Heart left ventricle (tissue), 16 donors: ENCODE results near the gene DNAJB6. TPM values are rescaled to one million over a fixed set of nuclear protein-coding genes. Genes with fewer than 3 reads are reported as not detected.

Experiments
- ATAC-seq, 4 donors: fragments of 200-7000 bp; cut with Tn5 transposase; one replicate each; pipeline ENCODE4 v1.9.1; 2020 to 2022; ENCODE audit warnings: moderate library complexity in 4 of 4, mild to moderate bottlenecking in 3 of 4, moderate number of reproducible peaks in 1 of 4
- DNase-seq, 5 donors: peaks; one replicate each; pipeline ENCODE4 v3.0.0-alpha.2; 2020
- H3K27ac ChIP-seq, 12 donors: fragments of 200-600 bp; sonication (generic) in 4 of 12; one replicate each; pipeline versions ENCODE4 v1.5.0 to v1.8.0; 2016 to 2022; ENCODE audit warnings: mild to moderate bottlenecking in 2 of 12
- H3K27me3 ChIP-seq, 9 donors: fragments of 200-600 bp; sonication (generic) in 2 of 9; one replicate each; pipeline versions ENCODE4 v1.5.1 to v1.8.0; 2016 to 2022; ENCODE audit warnings: mild to moderate bottlenecking in 3 of 9
- H3K36me3 ChIP-seq, 9 donors: fragments of 200-600 bp; sonication (generic) in 2 of 9; one replicate each; pipeline versions ENCODE4 v1.5.0 to v1.8.0; 2018 to 2022; ENCODE audit warnings: mild to moderate bottlenecking in 2 of 9
- H3K4me1 ChIP-seq, 12 donors: fragments of 200-600 bp; sonication (generic) in 4 of 12; one replicate each; pipeline versions ENCODE4 v1.5.0 to v1.8.0; 2016 to 2022; ENCODE audit warnings: mild to moderate bottlenecking in 3 of 12
- H3K4me3 ChIP-seq, 12 donors: fragments of 200-600 bp; sonication (generic) in 4 of 12; one replicate each; pipeline versions ENCODE4 v1.5.0 to v1.8.0; 2017 to 2022; ENCODE audit warnings: mild to moderate bottlenecking in 9 of 12, moderate library complexity in 4 of 12
- H3K9me3 ChIP-seq, 12 donors: fragments of 200-600 bp; sonication (generic) in 4 of 12; one replicate each; pipeline versions ENCODE4 v1.5.0 to v1.8.0; 2016 to 2022; ENCODE audit warnings: mild to moderate bottlenecking in 1 of 12
- CTCF ChIP-seq, 12 donors: fragments of 200-600 bp; sonication (generic) in 4 of 12; IDR thresholded peaks; one replicate each; pipeline versions ENCODE4 v1.5.0 to v1.8.0; 2018 to 2022; ENCODE audit warnings: antibody characterized with exemption in 12 of 12, mild to moderate bottlenecking in 5 of 12
- POLR2A ChIP-seq, 2 donors: fragments of 450-650 bp; IDR thresholded peaks; one replicate each; pipeline ENCODE4 v1.6.1; 2017; ENCODE audit warnings: antibody characterized with exemption in 2 of 2, mild to moderate bottlenecking in 2 of 2, moderate library complexity in 2 of 2
- WGBS, 4 donors: extraction: QIAGEN DNeasy Blood & Tissue Kit in 2 of 4; methylation state at CpG; one replicate each; pipeline versions ENCODE4 v1.1.5 to v1.1.7; 2013 to 2018; 5-methylcytosine and 5-hydroxymethylcytosine counted together
- intact Hi-C, 10 donors: fragments of 100-400 bp; cut with DNase I; formaldehyde crosslinking; loops; one replicate each; pipeline versions ENCODE4 v1.11.1 to v1.14.2; 2022
- polyA plus RNA-seq, 2 donors: library from polyadenylated mRNA; stranded (reverse); fragments of 200-250 nt; gene quantifications; one replicate each; pipeline ENCODE4 v1.2.3, GENCODE V29; 2013
- total RNA-seq, 9 donors: library from RNA; depleted of rRNA in 2 of 9; stranded (reverse); fragments of >200 nt in 2 of 9; fragmentation: NEBNext Ultra II Directional in 3 of 9; extraction: Animal tissue kit (Norgen Biotek cat#: 25700) in 3 of 9; gene quantifications; one replicate each; pipeline versions ENCODE4 v1.1.0 to v1.2.4, GENCODE V29; 2016 to 2023
- donor health status: ischemic (EF 13 %, LVEDD 7.1; RV severe dilation, severe dysfunction).
- donor health status: healthy with polysubstance abuse.
- donor health status: DM: no; HTN: yes; CAD: no.
- donor health status: DM: no; HTN: no; CAD: no.
- donor health status: ischemic (EF 25% LVEDD 6.9; RV normal size, moderate dysfunction).
- donor health status: ischemic (EF 25% LVEDD 5.7; RV mildly dilated, moderate dysfunction).
- donor health status: healthy.
- donor health status: DM: yes; HTN: yes; CAD: no.
- donor health status: ischemic (EF 35%, LVEDD 5.7; RV mildly dilated, moderate dysfunction).
- donor health status: nonischemic (EF 11% LVEDD 7.7; RV severe dilation, severe dysfunction).
- donor health status: DM: yes; HTN: yes; CAD: no.
- donor health status: PGD.
- donor health status: ischemic (EF 29% LVEDD 5.4; RV normal size, mild dysfunction).
- donor health status: nonischemic (EF 23%, LVEDD 6.1; RV moderate dilation, normal function).

The DNAJB6 gene
- total and polyA plus RNA-seq, 11 donors, result 118 to 237 (median 162) TPM

- intact Hi-C loops, result loop anchor here in 7 of 10 donors (5.0 to 10.0 kb wide), 4 partner anchors 248 to 970 kb away; no protein-coding TSS in a partner anchor
- TF ChIP-seq POLR2A (IDR thresholded peaks at IDR 0.05), result no peak
- TF ChIP-seq CTCF (IDR thresholded peaks at IDR 0.05), result no peak
- Histone ChIP-seq H3K4me3 (no peak overlapping the region), H3K27ac (no peak overlapping the region), H3K9me3 (no peaks in the 10 kb centered on the region), H3K36me3 (no peaks in the 10 kb centered on the region), H3K4me1 (peaks cover 0 to 10% (median 7%) of the 10 kb centered on the region in 12 donors), H3K27me3 (no peaks in the 10 kb centered on the region)
- WGBS, 4 donors, result 72 to 77% (median 73%) methylated on average over 13 of the region's 13 CpGs
- no peak for ATAC-seq
- no peak for DNase-seq
Measured at GRCh38 chr7:157436763-157437480, 100.1 kb downstream of the DNAJB6 start.

- ATAC-seq (no peak), DNase-seq (peak in 1 of 5 donors; percentile 12)
- Histone ChIP-seq H3K36me3 (no peaks in the 10 kb centered on the region), H3K4me3 (no peak overlapping the region), H3K27ac (no peak overlapping the region), H3K9me3 (no peaks in the 10 kb centered on the region), H3K4me1 (peaks cover 0 to 4% (median 2%) of the 10 kb centered on the region in 12 donors), H3K27me3 (no peaks in the 10 kb centered on the region)
- no peak for TF ChIP-seq CTCF (IDR thresholded peaks at IDR 0.05)
- no peak for TF ChIP-seq POLR2A (IDR thresholded peaks at IDR 0.05)
- WGBS, 4 donors, result 54 to 69% (median 67%) methylated on average over 5 to 9 of the region's 9 CpGs
- intact Hi-C loops, result loop anchor here in 7 of 10 donors (5.0 to 10.0 kb wide), 4 partner anchors 247 to 970 kb away; no protein-coding TSS in a partner anchor
Measured at GRCh38 chr7:157437519-157438061, 100.8 kb downstream of the DNAJB6 start.

- ATAC-seq, result no peak
- TF ChIP-seq POLR2A (IDR thresholded peaks at IDR 0.05) (no peak), CTCF (IDR thresholded peaks at IDR 0.05) (no peak)
- 83 to 85% (median 84%) methylated on average over 10 to 18 of the region's 18 CpGs for WGBS, 4 donors
- intact Hi-C loops, result loop anchor here in 7 of 10 donors (5.0 to 10.0 kb wide), 4 partner anchors 246 to 969 kb away; no protein-coding TSS in a partner anchor
- Histone ChIP-seq H3K4me3 (no peak overlapping the region), H3K27ac (no peak overlapping the region), H3K27me3 (no peaks in the 10 kb centered on the region), H3K9me3 (no peaks in the 10 kb centered on the region), H3K36me3 (no peaks in the 10 kb centered on the region), H3K4me1 (no peaks in the 10 kb centered on the region)
- DNase-seq, result peak in 1 of 5 donors; percentile 9
Measured at GRCh38 chr7:157438121-157439025, 101.6 kb downstream of the DNAJB6 start.
